Stomach (tissue), 4 donors: Measurements from ENCODE around the gene LAD1.

Experiments used
- POLR2A ChIP-seq, 4 donors: fragments of 450-650 bp; IDR thresholded peaks; one replicate each; pipeline ENCODE4 v1.6.1; 2016; ENCODE audit warnings: antibody characterized with exemption in 4 of 4, control low read depth in 2 of 4, mild to moderate bottlenecking in 1 of 4, moderate library complexity in 1 of 4
- POLR2AphosphoS5 ChIP-seq, 3 donors: sonication (generic); formaldehyde crosslinking; IDR thresholded peaks; one replicate each; pipeline ENCODE4 v1.6.1; 2016; ENCODE audit warnings: antibody characterized with exemption in 3 of 3
- TF ChIP-seq, protein P1 (sequence below), 7 experiments: fragments of 450-650 bp in 4 of 7; fragments of 200-600 bp in 3 of 7; sonication (generic) in 3 of 7; IDR thresholded peaks; one replicate each; pipeline ENCODE4 v1.5.1; 2016 to 2019; ENCODE audit warnings: antibody characterized with exemption in 7 of 7, control low read depth in 2 of 7, mild to moderate bottlenecking in 1 of 7

- TF ChIP-seq POLR2AphosphoS5 (IDR thresholded peaks at IDR 0.05) (no peak), POLR2A (IDR thresholded peaks at IDR 0.05) (no peak)
- TF ChIP-seq, protein P1, sequence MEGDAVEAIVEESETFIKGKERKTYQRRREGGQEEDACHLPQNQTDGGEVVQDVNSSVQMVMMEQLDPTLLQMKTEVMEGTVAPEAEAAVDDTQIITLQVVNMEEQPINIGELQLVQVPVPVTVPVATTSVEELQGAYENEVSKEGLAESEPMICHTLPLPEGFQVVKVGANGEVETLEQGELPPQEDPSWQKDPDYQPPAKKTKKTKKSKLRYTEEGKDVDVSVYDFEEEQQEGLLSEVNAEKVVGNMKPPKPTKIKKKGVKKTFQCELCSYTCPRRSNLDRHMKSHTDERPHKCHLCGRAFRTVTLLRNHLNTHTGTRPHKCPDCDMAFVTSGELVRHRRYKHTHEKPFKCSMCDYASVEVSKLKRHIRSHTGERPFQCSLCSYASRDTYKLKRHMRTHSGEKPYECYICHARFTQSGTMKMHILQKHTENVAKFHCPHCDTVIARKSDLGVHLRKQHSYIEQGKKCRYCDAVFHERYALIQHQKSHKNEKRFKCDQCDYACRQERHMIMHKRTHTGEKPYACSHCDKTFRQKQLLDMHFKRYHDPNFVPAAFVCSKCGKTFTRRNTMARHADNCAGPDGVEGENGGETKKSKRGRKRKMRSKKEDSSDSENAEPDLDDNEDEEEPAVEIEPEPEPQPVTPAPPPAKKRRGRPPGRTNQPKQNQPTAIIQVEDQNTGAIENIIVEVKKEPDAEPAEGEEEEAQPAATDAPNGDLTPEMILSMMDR (IDR thresholded peaks at IDR 0.05): no peak
These were observed 19.3 kb upstream of the LAD1 start for GRCh38 chr1:201418461-201418860.
